Epidermal melanocyte (primary cell): ENCODE measurements around the gene ANO6.
A peak's percentile ranks its signal among the peaks of the same experiment; 100 is the strongest.

Source experiments
- DNase-seq: peaks from one replicate; pipeline ENCODE4 v3.0.0; 2011; ENCODE audit warnings: low spot score; ENCODE audit not compliant: insufficient read length

Gene ANO6

DNA sequence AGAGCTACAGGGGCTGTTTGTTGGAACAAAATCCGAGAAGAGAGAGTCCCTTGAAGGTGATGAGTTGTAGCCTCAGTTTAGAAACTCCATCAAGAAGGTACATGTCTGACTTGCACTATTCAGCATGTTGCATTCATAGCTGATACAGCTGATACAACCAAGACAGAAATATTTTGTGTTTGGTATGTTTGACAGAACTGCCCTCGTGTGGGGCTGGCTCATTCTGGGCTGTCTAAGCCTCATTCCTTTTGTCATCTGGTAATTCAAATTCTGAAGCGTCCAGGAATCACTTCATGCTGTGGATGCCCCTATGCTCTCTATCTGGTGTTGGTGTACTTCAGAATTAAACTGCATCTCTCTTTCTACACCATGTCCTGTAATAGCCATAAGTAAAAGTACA is 126.3 kb downstream of the ANO6 start:
- no peak for DNase-seq

DNA sequence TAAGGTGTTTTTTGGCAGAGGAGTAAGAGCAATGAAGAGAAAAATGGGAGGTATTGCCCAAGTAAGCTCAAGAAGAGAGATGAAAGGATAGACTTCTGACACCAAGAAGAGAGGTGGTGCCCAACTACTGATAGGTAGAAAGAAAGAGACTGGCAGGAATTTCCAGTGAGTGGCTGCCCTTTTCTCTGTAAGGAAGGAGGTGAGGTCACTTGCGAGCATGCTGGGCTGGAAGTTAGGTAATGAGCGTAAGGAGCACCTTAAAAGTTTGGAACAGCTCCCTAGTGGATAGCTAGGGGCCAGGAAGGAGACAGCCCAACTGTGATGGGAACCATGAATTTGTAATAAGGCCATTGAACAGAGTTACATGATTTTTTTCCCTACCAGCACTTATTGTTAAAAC is 127.0 kb downstream of the ANO6 start:
- DNase-seq = no peak

- DNase-seq = no peak
Measured at GRCh38 chr12:45343269-45344051, 127.6 kb downstream of the ANO6 start.

GRCh38 chr12:45348311-45348710 is 132.4 kb downstream of the ANO6 start:
- DNase-seq = no peak

DNA sequence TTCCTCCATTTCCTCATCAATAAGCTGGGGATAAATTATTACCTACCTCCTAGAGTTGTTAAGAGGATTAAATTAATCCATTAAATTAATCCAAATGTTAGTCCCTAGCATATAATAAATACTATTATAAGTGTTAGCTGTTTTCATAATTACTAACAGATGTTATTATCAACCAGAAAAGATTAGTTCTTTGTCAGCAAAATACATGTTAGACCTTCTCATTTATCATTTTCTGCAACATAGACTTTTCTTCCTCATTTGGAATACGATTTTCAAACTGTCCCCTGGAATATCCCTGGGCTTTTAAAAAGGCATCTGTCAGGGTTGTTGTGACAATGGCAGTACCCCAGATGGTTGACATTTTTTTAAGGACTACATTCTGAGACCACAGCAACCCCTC is 133.1 kb downstream of the ANO6 start:
- DNase-seq = no peak

DNA sequence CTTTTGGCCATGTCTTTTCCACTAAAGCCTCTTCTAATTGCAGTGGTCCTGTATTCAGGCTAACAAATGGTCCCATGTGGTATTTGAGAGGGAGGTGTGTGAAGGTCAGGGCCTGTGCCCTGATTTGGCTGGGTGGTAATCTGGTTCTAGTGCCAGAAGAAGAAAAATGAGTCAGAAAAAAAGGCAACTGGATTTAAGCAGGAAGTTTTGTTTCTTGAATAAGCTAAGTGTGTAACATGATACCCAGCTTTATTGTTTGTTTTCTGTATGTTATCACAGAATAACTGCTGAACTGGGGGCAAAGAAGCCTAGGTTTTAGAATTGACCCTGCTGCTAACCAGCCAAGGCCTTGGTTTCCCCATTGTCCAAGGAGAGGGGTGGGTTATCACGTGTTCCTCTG is 134.0 kb downstream of the ANO6 start:
- DNase-seq = no peak

DNA sequence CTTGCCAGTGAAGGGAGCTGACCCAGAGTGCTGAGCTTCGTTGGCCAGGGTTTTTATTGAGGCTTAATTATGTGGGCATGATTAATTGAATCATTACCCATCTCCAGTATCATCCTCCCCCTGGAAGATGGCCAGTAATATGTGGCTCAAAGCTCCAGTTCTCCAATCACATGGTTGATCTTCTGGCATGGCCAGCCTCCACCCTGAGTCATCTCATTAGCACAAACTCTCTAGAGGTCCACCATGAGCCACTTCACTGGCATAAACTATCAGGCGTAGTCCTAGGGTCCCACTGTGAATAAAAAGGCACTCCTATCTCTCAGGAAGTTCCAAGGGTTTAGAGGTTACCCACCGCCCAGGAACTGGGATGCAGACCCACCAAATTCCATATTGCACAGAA is 135.0 kb downstream of the ANO6 start:
- no peak for DNase-seq

DNA sequence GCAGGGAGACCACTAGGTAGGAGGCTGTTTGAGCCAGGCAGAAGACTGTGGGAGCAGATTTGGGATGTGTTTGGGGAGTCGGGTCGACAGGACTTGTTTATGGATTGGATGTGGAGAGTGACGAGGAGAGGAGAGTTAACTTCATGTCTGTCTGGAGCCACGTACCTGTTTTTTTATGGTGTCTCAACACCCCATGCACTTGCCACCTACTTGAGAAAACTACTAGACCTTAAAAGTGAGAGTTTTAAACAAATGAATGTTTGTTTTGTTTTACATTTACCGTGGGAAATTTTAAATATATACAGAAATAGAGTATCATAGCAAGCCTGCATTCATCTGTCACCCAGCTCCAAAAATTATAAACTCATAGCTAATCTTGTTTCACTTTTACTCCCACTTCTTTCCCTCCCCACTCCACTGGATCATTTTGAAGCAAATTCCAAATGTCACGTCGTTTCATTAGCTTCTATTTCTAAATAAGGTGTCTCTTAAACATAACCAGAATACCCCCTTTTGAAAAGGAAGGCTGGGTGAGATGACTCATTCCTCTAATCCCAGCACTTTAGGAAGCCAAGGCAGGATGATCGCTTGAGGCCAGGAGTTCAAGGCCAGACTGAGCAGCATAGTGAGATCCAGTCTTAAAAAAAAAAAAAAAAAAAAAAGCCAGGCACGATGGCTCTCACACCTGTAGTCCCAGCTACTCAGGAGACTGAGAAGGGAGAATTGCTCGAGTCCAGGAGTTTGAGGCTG is 136.2 kb downstream of the ANO6 start:
- no peak for DNase-seq

DNA sequence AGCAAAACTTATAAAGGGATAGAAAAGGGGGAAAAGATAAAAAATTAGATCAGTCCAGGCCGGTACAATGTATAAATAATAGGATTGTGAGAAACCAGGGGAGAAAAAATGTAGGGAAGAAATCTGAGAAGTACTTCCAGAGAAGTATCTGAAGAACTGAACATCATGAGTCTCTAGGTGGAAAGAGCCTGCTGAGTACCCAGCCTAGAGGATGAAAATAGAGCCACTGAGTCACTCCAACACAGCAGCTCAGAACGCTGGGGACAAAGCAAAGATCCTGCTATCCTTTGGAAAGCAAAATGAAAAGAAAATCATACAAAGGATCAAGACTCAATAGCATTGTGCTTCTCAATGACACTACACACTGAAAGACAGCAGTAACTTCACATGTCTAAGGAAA is 138.0 kb downstream of the ANO6 start:
- no peak for DNase-seq

DNA sequence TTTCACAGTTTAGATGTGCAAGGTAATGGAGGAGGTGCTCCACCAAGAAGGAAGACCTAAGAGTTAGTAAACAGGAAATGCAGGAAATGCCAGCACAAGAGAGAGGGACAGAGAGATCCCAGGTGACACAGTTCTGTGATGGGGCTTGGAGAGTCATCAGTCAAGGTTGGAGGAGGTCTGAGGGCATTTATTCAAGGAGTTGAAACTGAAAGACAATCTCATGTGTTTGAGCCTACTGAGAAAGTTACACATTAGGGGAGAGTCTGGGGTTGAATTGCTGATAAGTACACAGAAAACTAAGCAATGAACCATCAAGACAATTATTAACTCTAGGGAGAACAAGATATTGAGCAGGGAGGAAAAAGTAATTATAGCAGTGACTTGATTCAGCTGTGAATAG is 138.5 kb downstream of the ANO6 start:
- no peak for DNase-seq

GRCh38 chr12:45355730-45356129 is 139.8 kb downstream of the ANO6 start:
- no peak for DNase-seq

- no peak for DNase-seq
Measured at GRCh38 chr12:45356822-45357538, 141.1 kb downstream of the ANO6 start.

- DNase-seq = no peak
Measured at GRCh38 chr12:45357539-45358417, 141.9 kb downstream of the ANO6 start.

- no peak for DNase-seq
Measured at GRCh38 chr12:45362291-45362690, 146.4 kb downstream of the ANO6 start.

- DNase-seq = no peak
Measured at GRCh38 chr12:45363903-45364302, 148.0 kb downstream of the ANO6 start.

DNA sequence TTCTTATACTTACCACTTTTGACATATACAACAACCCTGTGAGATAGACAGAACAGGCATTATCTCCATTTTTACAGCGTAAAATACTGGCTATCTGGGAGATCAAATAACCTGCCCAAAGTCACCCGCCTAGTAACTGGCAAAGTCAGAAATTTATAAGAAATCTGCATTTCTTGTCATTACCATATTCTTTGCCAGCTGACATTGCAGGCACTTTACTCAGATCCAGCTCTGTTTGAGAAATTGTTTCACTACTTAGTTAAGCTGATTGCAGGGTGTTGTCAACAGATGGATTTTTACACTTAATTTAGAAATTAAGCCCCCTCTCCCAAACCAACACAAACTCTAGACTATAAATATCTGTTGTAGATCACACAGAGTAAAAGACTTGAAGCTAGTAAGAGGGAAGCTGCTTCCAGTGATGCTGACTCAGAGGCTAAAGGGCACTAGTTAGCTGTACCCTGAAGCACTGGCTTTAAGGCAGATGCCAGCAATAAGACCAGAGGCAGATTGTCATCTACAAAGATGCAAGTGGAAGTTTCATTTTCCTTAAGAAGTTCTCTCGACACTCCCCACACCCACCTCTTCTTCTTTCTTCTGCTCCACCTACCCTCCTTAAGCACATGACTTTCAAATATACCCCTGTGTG is 153.1 kb downstream of the ANO6 start:
- DNase-seq = no peak

DNA sequence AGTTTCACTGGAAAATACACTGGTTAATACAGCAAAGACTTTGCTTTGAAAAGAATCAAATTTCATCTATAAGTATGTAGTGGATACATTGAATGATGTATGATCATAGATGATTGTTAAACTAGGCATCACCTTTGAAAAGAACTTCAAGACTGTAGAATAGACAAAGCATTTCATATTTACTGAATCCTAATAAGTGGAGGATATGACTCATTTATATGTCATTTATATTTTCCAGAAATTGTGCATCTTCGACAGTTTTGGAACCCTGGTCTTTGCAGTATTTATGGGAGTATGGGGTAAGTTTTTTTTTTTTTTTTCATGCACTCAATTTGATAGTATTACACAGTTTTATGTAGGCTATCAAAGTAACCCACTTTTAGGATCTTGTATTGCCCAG is 161.9 kb downstream of the ANO6 start:
- DNase-seq = no peak

DNA sequence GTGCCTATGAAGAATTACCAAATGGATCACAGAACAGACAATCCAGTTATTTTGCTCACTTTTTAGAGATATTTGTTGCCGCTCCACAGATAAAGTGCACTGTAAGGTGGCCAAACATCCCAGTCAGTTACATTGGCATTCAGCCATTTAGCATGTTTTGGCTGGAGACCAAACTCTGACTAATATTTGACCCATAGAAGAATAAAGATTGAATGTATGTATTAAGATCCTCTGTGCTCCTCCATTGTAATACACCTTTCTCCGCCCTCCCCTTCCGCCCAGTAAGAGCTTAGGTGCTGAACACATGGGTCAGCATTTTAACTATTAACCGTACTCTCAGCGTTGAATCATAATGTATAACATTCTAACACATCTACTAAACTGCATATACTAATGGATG is 163.4 kb downstream of the ANO6 start:
- DNase-seq = no peak

DNA sequence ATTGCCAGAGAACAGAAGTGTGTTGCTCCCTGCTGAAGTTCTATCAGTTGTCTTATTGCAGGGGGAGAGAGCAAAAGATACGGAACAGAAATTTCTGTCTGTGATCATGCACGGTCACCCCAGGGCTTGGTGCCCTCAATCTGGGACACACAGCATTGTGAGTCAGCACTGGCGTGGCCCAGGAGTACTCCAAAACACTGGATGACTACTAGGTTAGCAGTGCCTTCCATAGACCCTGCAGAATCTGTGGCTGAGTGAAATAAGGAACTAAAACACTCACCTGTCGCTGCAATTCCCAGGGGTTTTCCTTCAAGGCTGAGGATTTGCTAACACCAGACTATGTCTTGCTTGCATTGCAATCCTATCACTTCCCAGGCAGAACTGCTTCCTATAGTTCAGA is 165.5 kb downstream of the ANO6 start:
- DNase-seq = no peak

DNA sequence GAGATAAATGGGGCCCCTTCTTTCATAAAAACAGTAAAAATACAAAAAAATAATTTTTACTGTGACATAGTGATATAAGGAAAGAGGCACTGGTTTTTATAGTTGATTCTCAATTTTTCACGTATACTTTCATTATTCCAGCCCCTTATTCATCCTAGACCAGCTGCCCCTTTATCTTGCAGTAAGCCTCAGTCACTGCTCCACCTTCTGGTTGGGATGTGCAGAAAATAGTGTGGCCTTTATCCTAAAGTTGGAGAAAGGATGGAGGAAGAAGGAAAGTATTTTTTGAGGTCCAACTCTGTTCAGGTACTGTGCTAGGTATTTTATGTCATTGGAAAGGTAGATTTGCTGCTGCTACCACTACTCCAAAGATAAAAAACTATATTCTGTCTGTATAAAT is 172.7 kb downstream of the ANO6 start:
- peak; percentile 48 for DNase-seq

- DNase-seq = no peak
Measured at GRCh38 chr12:45389426-45389825, 173.5 kb downstream of the ANO6 start.
